BE2C (cell line): ENCODE data around the gene NUP214.
"Not testable (repeated sequence)": the region's sequence is repeated elsewhere in the genome, so short reads cannot be mapped to it uniquely, and the experiment has no call there.

Experiments used
- DNase-seq: peaks from one replicate; pipeline ENCODE4 v3.0.0-alpha.2; 2020
- H3K27me3 ChIP-seq: fragments of 250-450 bp; sonication (Bioruptor Pico); 2 replicates; pipeline ENCODE4 v1.5.1; 2020; ENCODE audit warnings: mild to moderate bottlenecking
- H3K36me3 ChIP-seq: fragments of 250-450 bp; sonication (Bioruptor Pico); 2 replicates; pipeline ENCODE4 v1.5.1; 2020; ENCODE audit warnings: mild to moderate bottlenecking
- H3K4me1 ChIP-seq: fragments of 250-450 bp; sonication (Bioruptor Pico); 2 replicates; pipeline ENCODE4 v1.5.1; 2020
- H3K4me3 ChIP-seq: 2 replicates; pipeline ENCODE4 v1.5.1; 2011; ENCODE audit warnings: low read depth, low read length
- H3K9me3 ChIP-seq: fragments of 250-450 bp; sonication (Bioruptor Pico); 2 replicates; pipeline ENCODE4 v1.5.1; 2020
- CTCF ChIP-seq: IDR thresholded peaks from 2 replicates; pipeline ENCODE4 v1.5.1; 2012; ENCODE audit warnings: mild to moderate bottlenecking, low read depth, low read length

Gene NUP214

DNA sequence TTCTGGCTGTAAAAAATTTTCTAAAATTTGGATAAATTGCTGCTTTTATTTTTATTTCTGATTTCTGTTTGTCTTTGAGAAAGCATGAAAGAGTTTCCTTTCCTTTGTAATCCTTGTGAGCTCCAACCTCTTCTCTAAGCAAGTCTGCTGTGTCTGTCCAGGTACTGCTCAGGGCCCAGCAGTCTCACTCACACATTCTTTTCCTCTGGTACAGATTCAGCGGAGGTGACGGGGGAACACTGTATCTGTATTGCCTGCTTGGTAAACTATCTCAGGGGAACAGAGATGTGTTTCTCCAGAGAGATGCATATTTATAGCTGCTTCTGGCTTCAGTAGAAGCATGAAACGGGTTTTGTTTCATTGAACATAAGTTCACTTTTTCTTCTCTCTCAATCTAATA, 60.5 kb downstream of the NUP214 start:
- Histone ChIP-seq H3K27me3 (no peaks in the 10 kb centered on the region), H3K4me3 (no peak overlapping the region), H3K9me3 (no peaks in the 10 kb centered on the region), H3K36me3 (peaks cover 56% of the 10 kb centered on the region), H3K4me1 (no peaks in the 10 kb centered on the region)
- DNase-seq = no peak
- TF ChIP-seq CTCF = no peak

DNA sequence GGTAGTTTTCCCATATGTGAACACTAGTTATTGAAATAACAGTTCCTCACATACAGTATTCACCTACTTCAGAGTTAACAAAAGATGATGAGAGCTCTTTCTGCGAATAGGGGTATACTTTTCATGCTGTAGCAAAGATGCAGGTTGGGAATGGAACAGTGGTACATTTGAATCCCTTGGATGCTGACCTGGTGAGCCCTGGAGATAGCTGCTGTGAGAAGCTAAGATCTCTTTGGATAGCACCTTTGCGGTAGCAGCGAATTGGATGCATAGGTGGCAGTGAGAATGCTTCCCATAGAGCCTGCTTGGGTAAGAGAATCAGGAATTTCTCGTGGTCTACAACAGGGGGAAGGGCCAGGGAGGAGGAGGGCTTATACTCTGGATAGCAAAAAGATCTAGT, 61.2 kb downstream of the NUP214 start:
- H3K27me3 ChIP-seq = no peaks in the 10 kb centered on the region
- peaks cover 51% of the 10 kb centered on the region for H3K36me3 ChIP-seq
- no peak for DNase-seq
- TF ChIP-seq CTCF = no peak
- no peak overlapping the region for H3K4me3 ChIP-seq
- H3K4me1 ChIP-seq = no peaks in the 10 kb centered on the region
- no peaks in the 10 kb centered on the region for H3K9me3 ChIP-seq

DNA sequence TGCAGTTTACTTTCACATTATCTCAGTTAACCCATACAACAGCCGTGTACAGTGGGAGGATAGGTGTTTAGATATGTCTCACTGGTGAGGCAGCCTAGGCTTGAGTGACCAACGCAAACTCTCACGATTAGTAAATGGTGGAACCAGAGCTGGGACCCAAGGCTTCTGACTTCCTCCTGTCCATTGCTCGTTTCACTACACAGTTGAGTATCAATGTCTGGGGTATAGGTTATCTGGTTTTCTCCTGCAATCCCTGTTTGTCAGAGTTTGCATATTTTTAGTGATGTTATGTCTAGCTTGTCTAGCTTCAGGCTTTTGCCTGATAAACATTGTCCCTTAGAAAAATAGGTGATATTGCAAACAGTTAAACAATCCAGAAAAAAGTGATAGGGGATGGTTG, 62.6 kb downstream of the NUP214 start:
- DNase-seq = no peak
- H3K36me3 ChIP-seq = peaks cover 44% of the 10 kb centered on the region

DNA sequence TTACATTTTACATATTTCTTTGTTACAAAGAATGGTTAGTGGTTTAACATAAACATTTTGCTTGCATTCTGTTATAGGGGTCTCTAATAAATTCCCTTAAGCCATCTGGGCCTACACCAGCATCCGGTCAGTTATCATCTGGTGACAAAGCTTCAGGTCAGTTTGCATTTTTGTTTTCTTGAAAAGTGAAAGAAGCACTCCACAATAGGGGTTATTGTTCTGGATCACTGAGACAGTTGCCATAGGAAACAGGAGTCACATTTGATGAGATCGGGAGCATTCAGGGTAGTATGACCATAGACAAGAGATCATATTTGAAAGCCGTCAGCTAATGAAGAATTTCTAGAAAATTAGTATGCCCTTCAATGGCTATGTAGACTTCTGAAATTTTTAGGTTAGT, 63.6 kb downstream of the NUP214 start:
- Histone ChIP-seq H3K4me3 (no peak overlapping the region), H3K4me1 (no peaks in the 10 kb centered on the region), H3K9me3 (no peaks in the 10 kb centered on the region), H3K27me3 (no peaks in the 10 kb centered on the region), H3K36me3 (peaks cover 45% of the 10 kb centered on the region)
- no peak for TF ChIP-seq CTCF
- no peak for DNase-seq

More for the DNA sequence above, 62.6 kb downstream of the NUP214 start:
- no peaks in the 10 kb centered on the region for H3K27me3 ChIP-seq
- H3K4me3 ChIP-seq = no peak overlapping the region
- H3K9me3 ChIP-seq = no peaks in the 10 kb centered on the region
- no peak for TF ChIP-seq CTCF
- H3K4me1 ChIP-seq = no peaks in the 10 kb centered on the region

DNA sequence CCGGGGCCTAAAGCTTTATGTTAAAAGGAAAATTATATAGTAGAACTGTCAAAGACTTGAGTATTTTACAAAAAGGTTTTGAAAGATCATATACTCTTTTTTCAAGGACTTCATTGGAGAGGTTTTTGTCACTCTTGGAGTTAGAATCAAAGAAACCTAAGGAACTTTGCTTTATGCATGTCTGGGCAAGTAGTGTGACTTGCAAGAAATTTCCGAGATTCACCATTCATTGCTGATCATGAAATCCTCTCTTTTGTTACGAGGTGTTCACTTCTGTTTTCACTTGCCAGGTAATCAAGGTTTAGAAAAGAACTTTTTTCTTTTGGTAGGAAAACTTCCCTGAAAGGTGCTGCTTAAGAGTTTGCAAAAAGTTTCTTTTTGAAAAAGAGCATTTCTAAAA, 64.8 kb downstream of the NUP214 start:
- no peak for DNase-seq
- H3K36me3 ChIP-seq = peaks cover 49% of the 10 kb centered on the region
- no peak overlapping the region for H3K4me3 ChIP-seq
- H3K9me3 ChIP-seq = no peaks in the 10 kb centered on the region
- no peaks in the 10 kb centered on the region for H3K4me1 ChIP-seq
- H3K27me3 ChIP-seq = no peaks in the 10 kb centered on the region
- no peak for TF ChIP-seq CTCF

- H3K4me1 ChIP-seq, DNase-seq, H3K4me3 ChIP-seq, H3K9me3 ChIP-seq, H3K27me3 ChIP-seq: not testable (repeated sequence)
- peaks cover 54% of the 10 kb centered on the region for H3K36me3 ChIP-seq
Observed at GRCh38 chr9:131191032-131191431, 65.6 kb downstream of the NUP214 start.

DNA sequence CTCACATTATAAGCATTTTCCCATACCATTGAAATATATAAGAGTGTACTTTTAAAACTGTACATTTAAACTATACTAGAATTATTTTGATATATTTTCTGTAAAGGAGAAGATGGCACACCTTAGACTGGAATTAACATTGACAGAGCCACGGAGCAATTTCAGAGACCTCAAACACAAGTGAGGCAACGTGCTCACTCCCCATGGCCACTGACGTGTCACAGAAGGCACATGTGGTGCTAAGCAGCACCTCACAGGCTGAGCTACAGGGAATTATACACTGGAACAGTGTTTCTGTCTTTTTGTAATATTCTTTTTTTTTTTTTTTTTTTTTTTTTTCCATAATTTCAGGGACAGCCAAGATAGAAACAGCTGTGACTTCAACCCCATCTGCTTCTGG, 66.5 kb downstream of the NUP214 start:
- H3K4me1 ChIP-seq = no peaks in the 10 kb centered on the region
- no peak for DNase-seq
- TF ChIP-seq CTCF = no peak
- H3K9me3 ChIP-seq = no peaks in the 10 kb centered on the region
- peaks cover 58% of the 10 kb centered on the region for H3K36me3 ChIP-seq
- H3K27me3 ChIP-seq = no peaks in the 10 kb centered on the region
- no peak overlapping the region for H3K4me3 ChIP-seq
